KMS-11 (cell line): Measurements from ENCODE around the gene MACROD2.

Experiments
- H2AFZ ChIP-seq: fragments of 200-600 bp; sonication (generic); 2 replicates; pipeline ENCODE4 v1.6.1; 2016; ENCODE audit warnings: antibody characterized with exemption, mixed run types, low read depth
- H3K27ac ChIP-seq: fragments of 200-600 bp; sonication (generic); 2 replicates; pipeline ENCODE4 v1.6.1; 2016; ENCODE audit warnings: mild to moderate bottlenecking, mixed run types
- H3K27me3 ChIP-seq: fragments of 200-600 bp; sonication (generic); 2 replicates; pipeline ENCODE4 v1.6.1; 2017; ENCODE audit warnings: mild to moderate bottlenecking, low read depth, mixed run types, moderate library complexity; ENCODE audit not compliant: insufficient read depth
- H3K36me3 ChIP-seq: fragments of 200-600 bp; sonication (generic); 2 replicates; pipeline ENCODE4 v1.6.1; 2017; ENCODE audit warnings: mild to moderate bottlenecking, mixed run types; ENCODE audit not compliant: insufficient read depth
- H3K4me1 ChIP-seq: fragments of 200-600 bp; sonication (generic); 2 replicates; pipeline ENCODE4 v1.6.1; 2016; ENCODE audit warnings: mild to moderate bottlenecking, low read depth, mixed run types; ENCODE audit not compliant: poor library complexity, severe bottlenecking
- H3K4me2 ChIP-seq: fragments of 200-600 bp; sonication (generic); 2 replicates; pipeline ENCODE4 v1.7.0; 2016; ENCODE audit warnings: mild to moderate bottlenecking, mixed run types
- H3K4me3 ChIP-seq: fragments of 200-600 bp; sonication (generic); IDR thresholded peaks from 2 replicates; pipeline ENCODE4 v1.6.1; 2017; ENCODE audit warnings: low read depth, low read length, mixed read lengths; ENCODE audit not compliant: insufficient read depth
- H3K79me2 ChIP-seq: fragments of 200-600 bp; sonication (generic); 2 replicates; pipeline ENCODE4 v1.6.1; 2016; ENCODE audit warnings: low read depth, mixed run types; ENCODE audit not compliant: insufficient read depth
- H3K9ac ChIP-seq: fragments of 200-600 bp; sonication (generic); 2 replicates; pipeline ENCODE4 v1.6.1; 2016; ENCODE audit warnings: mild to moderate bottlenecking, mixed run types
- H4K20me1 ChIP-seq: fragments of 200-600 bp; sonication (generic); 2 replicates; pipeline ENCODE4 v1.6.1; 2016; ENCODE audit warnings: mild to moderate bottlenecking, mixed run types; ENCODE audit not compliant: insufficient read depth
- TF ChIP-seq, protein P1 (sequence below): fragments of 200-600 bp; sonication (generic); conservative IDR thresholded peaks from 2 replicates; pipeline ENCODE4 v1.6.1; 2017; ENCODE audit warnings: low read depth, mild to moderate bottlenecking, antibody characterized with exemption, low read length, moderate library complexity, mixed read lengths

Gene MACROD2

GRCh38 chr20:14536738-14537137 lies 541.4 kb downstream of the MACROD2 start:
- Histone ChIP-seq H3K4me2 (no peak overlapping the region), H3K27ac (no peak overlapping the region), H3K9ac (no peak overlapping the region), H3K36me3 (no peaks in the 10 kb centered on the region), H2AFZ (no peak overlapping the region), H3K27me3 (no peaks in the 10 kb centered on the region), H3K79me2 (no peaks in the 10 kb centered on the region), H3K4me1 (no peaks in the 10 kb centered on the region), H3K4me3 (no peak overlapping the region), H4K20me1 (no peaks in the 10 kb centered on the region)
- TF ChIP-seq, protein P1, sequence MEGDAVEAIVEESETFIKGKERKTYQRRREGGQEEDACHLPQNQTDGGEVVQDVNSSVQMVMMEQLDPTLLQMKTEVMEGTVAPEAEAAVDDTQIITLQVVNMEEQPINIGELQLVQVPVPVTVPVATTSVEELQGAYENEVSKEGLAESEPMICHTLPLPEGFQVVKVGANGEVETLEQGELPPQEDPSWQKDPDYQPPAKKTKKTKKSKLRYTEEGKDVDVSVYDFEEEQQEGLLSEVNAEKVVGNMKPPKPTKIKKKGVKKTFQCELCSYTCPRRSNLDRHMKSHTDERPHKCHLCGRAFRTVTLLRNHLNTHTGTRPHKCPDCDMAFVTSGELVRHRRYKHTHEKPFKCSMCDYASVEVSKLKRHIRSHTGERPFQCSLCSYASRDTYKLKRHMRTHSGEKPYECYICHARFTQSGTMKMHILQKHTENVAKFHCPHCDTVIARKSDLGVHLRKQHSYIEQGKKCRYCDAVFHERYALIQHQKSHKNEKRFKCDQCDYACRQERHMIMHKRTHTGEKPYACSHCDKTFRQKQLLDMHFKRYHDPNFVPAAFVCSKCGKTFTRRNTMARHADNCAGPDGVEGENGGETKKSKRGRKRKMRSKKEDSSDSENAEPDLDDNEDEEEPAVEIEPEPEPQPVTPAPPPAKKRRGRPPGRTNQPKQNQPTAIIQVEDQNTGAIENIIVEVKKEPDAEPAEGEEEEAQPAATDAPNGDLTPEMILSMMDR, result no peak

- Histone ChIP-seq H3K27me3 (no peaks in the 10 kb centered on the region), H3K36me3 (no peaks in the 10 kb centered on the region), H3K79me2 (no peaks in the 10 kb centered on the region), H3K9ac (no peak overlapping the region), H3K4me3 (no peak overlapping the region), H3K4me1 (no peaks in the 10 kb centered on the region), H4K20me1 (no peaks in the 10 kb centered on the region), H3K4me2 (no peak overlapping the region), H2AFZ (no peak overlapping the region), H3K27ac (no peak overlapping the region)
- TF ChIP-seq, protein P1, result no peak
Observed at GRCh38 chr20:14538433-14538832, 543.1 kb downstream of the MACROD2 start.

DNA sequence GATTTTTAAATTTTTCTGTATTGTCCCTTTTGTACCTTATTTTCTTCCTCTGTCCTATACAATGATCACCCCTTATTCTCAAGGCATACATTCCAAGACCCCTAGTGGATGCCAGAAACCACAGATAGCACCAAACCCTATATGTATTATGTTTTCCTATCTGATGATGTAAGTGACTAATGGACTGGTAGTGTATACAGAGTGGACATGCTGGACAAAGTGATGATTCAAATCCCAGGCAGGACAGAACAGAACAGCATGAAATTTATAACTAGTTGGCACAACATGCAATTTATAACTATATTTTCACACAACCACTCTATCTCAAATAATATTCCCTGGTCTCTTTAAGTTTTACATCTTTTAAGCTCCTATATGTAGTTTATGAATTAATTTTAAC lies 547.7 kb downstream of the MACROD2 start:
- Histone ChIP-seq H3K4me2 (no peak overlapping the region), H3K36me3 (no peaks in the 10 kb centered on the region), H2AFZ (no peak overlapping the region), H3K79me2 (no peaks in the 10 kb centered on the region), H3K27ac (no peak overlapping the region), H3K4me1 (no peaks in the 10 kb centered on the region), H3K4me3 (no peak overlapping the region), H3K9ac (no peak overlapping the region), H3K27me3 (no peaks in the 10 kb centered on the region), H4K20me1 (no peaks in the 10 kb centered on the region)
- TF ChIP-seq, protein P1, result no peak

- Histone ChIP-seq H4K20me1 (no peaks in the 10 kb centered on the region), H3K9ac (no peak overlapping the region), H3K27ac (no peak overlapping the region), H3K79me2 (no peaks in the 10 kb centered on the region), H3K4me3 (no peak overlapping the region), H3K27me3 (no peaks in the 10 kb centered on the region), H3K4me2 (no peak overlapping the region), H3K36me3 (no peaks in the 10 kb centered on the region), H3K4me1 (no peaks in the 10 kb centered on the region), H2AFZ (no peak overlapping the region)
- TF ChIP-seq, protein P1, result no peak
Observed at GRCh38 chr20:14544688-14545087, 549.4 kb downstream of the MACROD2 start.

DNA sequence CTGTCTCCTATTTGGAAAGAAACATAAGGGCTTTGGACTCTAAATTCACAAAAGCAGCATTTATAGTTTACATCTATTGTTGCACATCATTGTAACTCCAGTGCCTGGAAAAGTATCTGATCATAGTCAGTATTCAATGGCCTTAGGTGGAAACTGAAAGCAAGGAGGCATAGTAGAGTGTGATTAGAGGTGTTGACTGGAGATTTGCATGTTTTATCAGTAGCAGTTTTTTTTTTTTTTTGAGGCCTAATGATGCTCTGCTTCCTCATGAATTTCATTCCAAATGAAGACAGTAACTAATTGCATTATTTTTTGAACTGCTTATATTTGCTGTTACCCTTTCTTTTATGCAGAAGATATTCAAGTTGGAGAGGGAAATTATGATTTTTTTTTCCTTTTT lies 555.3 kb downstream of the MACROD2 start:
- no peak overlapping the region for H3K27ac ChIP-seq
- no peaks in the 10 kb centered on the region for H3K79me2 ChIP-seq
- H3K36me3 ChIP-seq, result no peaks in the 10 kb centered on the region
- no peaks in the 10 kb centered on the region for H4K20me1 ChIP-seq
- no peaks in the 10 kb centered on the region for H3K27me3 ChIP-seq
- TF ChIP-seq, protein P1, result no peak
- no peaks in the 10 kb centered on the region for H3K4me1 ChIP-seq
- no peak overlapping the region for H3K4me2 ChIP-seq
- H3K4me3 ChIP-seq, result no peak overlapping the region
- H3K9ac ChIP-seq, result no peak overlapping the region
- no peak overlapping the region for H2AFZ ChIP-seq
